ENCODE data around the gene SEBOX.
A peak's percentile ranks its signal among the peaks of the same experiment; 100 is the strongest.
"Not testable (repeated sequence)": the region's sequence is repeated elsewhere in the genome, so short reads cannot be mapped to it uniquely, and the experiment has no call there.

Gene SEBOX

DNA sequence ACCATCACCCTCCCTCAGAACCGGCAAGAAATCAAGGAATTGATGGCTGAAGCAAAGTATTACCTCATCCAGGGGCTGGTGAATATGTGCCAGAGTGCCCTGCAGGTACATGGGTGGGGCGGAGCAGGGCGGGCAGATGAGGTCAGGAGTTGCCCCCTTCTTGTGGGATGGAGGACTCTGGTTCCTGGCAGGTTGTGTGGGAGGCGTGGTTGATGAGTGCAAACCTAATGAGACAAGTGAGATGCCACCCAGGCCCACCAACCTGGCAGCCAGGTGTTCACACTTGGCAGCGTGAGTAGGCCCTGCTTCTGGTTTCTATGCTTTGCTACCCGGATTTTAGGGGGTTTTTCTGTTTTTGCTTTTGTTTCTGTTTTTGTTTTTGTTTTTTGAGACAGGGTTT lies 24.6 kb downstream of the SEBOX start:
- DNase-seq (ENCODE audit: low spot score), result no peak

DNA sequence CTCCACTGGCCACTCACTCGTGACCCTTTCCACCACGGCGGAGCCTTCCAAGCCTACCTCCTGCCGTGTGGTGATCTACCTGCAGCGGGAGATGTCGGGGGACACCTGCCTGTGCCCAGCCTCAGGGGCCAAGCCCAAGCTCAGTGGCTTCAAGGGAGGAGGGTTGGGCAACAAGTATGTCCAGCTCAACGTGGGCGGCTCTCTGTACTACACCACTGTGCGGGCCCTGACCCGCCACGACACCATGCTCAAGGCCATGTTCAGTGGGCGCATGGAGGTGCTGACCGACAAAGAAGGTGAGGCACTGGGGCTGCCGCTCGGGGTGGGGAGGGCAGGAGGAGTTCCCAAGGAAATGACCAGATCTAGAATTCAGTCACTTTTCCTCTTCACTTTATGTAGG lies 25.6 kb downstream of the SEBOX start:
- no peak for DNase-seq (ENCODE audit: low spot score)

DNA sequence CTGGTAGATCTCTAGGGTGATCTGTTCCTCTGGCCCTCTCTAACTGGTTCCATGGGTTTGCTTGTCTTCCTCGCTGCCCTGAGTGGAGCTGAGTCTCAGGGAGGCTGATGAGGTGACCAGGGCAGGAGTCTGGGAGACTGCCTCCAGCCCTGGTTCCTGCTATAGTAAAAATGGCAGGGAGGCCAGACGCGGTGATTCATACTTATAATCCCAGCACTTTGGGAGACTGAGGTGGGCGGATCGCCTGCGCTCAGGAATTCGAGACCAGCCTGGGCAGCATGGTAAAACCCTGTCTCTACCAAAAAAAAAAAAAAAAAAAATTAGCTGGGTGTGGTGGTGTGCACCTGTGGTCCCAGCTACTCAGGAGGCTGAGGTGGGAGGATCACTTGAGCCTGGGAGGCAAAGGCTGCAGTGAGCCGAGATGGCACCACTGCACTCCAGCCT lies 26.2 kb downstream of the SEBOX start:
- not testable (repeated sequence) for DNase-seq (ENCODE audit: low spot score)

DNA sequence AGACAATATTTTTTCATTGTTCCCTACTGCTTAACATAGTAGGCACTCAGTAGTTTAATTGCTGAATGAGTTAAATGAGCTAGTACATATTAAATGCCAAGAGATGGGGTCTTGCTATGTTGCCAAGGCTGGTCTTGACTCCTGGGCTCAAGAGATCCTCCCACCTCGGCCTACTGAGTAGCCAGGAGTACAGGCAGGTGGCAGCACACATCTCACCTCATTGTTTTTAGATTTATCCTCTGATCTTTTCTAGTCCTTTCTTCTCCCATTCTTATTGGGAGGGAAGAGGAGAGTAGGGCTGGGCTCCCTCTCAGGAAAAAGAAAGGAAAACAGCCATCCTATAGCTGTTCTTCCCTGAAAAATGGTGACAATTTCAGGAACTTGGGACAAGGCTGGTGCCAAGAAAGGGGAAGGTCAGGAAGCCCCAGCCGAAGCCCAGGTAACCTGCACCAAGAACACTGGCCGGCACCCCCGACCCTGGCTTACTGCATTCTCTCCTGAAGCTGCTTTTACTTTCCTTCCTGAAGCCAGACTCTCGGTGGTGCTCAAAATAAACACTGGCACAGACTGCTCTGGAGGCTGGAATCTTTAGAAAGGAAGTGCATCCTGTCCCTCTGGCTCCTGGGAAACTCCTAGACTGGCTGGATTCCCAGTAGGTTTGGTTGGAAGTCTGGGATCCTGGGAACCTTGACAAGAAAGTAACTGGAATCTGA lies 26.8 kb downstream of the SEBOX start:
- DNase-seq (ENCODE audit: low spot score), result no peak

DNA sequence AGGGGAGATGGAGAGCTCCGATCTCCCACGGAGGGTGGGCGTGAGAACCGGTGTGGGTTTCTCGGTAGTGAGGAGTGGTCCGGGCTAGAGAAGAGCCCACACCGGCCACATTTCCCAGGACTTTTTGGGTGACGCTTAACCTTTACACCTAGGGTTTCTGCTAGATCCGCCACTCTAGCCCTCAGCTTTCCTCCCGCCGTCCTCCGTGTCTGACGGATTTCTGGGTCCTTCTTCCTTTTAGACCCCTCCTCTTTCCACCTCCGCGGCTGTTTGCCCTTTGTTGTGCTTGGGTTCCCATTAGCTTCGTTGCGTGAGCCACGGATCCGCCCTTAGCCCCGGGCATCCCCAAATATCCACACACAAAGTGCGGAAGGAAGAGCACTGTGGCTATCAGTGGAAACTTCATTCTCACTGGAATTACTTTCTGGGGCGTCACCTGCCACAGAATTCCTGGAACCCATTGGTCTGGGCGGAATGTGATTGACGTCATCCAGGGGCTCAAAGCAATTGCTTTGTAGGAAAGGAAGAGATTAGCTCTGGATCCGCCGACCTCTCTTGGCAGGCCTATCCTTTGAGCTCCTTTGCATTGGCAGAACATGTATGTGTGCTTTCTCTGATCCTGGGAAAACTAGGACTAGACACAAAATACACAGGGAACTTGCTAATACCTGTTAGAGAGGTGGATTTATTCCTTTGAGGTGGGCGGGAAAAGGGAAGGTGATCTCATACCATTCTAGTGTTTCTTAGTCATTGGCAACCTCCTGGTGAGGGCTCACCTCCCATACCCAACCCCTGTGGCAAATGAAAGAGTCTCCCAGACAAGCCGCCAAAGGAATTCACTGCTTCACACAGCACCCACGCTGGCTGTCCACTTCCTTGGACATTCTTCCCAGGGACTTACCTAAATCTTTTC lies 28.8 kb downstream of the SEBOX start:
- DNase-seq (ENCODE audit: low spot score), result peak; percentile 58

DNA sequence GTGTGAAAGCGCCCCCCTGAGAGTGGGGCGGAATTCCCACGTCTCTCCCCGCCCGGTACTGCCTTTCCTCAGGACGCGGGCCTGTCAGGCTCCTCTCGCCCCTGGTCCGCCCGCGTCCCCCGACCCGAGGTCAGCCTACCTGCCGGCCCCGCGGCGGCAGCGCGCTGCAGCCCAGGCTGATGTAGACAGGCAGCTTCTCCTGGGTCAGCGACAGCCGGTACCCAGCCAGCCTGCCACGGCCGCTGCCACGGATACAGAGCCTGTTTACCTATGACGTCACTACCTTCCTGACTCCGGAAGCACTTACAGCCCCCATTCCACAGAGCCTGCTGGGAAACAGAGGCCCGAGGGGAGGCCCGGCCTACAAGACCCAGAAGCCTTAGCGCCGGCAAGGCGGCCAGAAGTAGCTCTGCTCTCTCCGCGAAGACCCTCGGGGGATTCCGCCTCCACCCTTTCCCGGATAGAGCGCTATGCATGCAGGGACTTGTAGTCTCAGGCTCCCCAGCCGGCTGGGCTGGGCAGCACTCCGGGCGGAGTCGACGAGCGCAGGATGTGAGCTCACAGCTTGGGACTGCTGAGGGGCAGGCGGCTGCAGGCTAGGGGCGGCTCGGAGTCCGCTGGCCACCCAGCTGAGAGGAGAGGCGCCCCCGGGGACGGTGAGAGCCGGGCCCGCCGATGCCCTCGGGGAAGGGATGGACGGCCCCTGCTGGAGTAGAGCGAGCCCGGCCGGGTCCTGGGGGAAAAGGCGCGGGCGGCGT lies 29.6 kb downstream of the SEBOX start, which contains the start of the genes IFT20 and TNFAIP1:
Gene IFT20, minus strand, starts transcription at position 272 of the 758 bp plus-strand sequence. CDS start 3,487 bp downstream, outside the sequence.
Gene TNFAIP1, plus strand, starts transcription at position 561 of the 758 bp plus-strand sequence. CDS start 3,761 bp downstream, outside the sequence.
- DNase-seq (ENCODE audit: low spot score), result peak; percentile 87

DNA sequence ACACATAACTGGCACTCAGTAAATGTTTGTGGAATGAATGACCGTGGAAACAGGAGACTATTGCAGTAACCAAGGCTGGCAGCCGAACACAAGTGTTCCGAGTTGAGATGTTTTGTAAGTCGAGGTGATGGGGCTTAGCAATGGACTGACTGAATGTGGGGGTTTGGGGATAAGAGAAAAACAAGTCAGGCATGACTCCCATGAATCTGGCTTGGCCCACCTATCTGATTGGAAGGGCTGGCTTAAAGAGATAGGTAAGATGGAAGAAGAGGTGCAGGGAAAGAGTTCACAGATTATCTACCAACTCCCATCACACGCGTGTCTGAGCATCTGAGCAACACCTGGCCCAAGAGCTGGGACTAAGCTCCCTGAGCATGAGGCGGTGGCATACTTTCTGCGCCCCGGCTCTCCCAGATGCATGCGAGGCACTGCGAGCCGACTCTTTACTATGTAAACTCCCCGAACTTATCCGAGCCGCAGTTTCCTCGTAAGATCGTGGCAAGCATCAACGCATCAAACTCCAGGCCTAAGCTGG lies 30.3 kb downstream of the SEBOX start:
- DNase-seq (ENCODE audit: low spot score), result no peak

DNA sequence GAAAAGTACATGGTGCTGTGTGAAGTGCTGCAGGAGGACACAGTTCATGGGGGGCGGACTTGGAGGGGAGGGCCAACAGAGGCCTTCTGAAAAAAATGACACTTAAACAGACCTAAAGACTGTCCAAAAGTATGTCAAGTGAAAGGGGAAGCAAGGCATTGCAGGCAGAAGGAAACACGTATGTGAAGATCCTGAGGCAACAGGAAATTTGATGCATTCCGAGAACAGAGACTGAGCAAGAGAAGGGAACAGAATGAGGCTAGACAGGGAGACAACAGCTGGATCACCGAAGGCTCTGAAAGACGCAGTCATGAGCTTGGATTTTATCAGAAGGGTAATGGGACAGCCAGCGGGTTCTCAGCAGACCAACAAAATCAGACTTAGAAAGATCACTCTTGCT lies 30.8 kb downstream of the SEBOX start:
- no peak for DNase-seq (ENCODE audit: low spot score)

DNA sequence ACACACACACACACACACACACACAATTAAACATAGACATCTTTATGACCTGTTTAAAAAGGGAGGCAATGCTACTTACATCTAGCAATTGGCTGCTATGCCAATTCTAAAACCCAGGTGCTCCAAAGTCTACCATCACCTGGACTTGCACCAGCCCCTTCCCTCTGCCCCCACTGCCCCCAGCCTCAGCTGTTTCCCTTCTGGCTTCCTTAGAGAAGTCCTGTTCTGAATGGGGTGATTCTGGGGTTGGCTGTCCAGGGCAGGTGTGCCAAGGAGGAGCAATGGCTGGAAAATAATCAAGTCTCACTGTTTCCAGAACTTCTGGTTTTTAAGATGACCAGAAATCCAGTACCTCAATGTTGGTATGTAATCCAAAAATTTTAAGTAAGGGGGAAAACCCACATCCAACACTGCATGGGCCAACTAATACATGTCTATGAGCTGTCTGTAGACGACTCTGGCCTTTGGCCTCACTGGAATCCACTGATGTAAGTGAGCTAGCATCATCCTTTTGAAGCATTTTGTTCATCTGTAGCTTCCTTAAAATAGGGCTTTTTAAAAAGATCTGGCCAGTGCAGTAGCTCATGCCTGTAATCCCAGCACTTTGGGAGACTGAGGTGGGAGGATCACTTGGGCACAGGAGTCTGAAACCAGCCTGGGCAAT lies 31.8 kb downstream of the SEBOX start:
- DNase-seq (ENCODE audit: low spot score), result no peak

DNA sequence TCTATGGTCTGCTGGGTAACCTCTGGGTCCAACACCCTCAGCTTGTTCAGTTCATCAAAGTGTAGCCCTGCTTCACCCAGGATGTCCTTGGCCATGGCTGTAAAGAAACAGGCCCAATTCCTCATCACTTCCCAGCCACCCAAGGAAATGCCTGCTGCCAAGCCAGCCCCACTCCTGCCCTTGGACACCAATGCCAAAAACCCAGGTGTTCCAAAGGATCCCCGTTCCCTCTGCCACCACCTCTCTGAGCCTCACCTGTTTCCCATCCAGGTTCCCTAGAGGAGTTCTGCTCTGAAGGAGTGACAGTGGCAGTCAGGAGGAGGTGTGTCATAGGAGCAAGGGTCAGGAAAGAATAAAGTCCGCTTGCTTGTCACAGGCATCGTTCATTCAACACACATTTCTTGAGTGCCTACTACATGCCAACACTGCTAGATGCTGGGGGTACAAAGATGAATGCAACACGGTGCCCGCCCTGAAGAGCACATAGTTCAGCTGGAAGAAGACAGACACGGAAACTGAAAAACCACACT lies 33.0 kb downstream of the SEBOX start:
- no peak for DNase-seq (ENCODE audit: low spot score)

DNA sequence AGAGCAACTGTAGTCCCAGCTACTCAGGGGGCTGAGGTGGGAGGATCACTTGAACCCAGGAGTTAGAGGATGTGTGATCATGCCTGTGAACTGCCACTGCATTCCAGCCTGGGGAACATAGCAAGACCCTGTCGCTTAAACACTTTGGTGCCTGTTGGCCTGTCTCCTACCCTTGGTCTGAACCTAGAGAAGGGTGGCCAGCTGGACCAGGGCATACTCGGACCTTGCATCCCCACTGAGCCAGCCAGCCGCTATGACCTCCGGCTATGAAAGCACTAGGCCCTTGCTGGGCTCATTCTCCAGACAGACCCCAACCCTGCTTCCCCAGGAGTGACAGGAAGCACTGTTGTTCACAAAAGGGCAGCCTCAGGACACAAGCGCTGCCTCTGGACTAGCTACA lies 34.3 kb downstream of the SEBOX start:
- DNase-seq (ENCODE audit: low spot score), result no peak

DNA sequence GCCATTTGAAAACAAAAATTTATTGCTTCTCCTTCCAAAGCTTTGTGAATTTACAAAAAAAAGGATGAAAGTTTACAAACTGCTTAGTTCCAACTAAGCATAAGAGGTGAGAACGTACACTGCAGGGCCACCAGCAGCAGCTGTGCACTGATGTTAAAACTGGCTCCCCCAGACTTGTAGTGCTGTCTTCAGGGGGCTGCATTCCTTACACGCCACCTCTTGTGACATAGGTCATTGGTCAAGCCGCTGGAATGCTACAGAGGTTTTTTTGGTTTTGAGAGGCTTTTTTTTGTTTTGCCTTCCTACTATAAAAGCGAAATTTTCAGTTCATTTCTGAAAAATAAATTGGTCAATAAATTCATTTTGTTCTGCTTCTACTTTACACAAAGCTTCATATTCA lies 36.7 kb downstream of the SEBOX start:
- DNase-seq (ENCODE audit: low spot score), result no peak

DNA sequence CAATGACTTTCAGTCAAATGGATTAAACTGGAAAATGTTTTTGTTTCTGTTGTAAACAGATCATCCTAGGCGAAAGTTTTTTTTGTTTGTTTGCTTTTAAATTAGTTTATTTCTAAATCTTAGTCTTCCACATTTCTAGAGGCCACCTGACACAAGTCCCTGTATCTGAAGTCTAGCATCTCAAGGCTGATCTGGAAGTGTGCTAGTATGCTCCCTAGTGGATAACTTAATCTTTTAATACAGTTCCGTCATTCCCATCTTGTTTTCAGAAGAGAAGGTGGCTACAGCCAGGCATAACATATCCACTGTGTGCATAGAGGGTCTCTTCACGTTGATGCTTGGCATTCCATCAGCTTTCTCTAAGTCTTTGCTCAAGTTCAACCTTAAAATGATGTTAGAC lies 37.3 kb downstream of the SEBOX start:
- no peak for DNase-seq (ENCODE audit: low spot score)

DNA sequence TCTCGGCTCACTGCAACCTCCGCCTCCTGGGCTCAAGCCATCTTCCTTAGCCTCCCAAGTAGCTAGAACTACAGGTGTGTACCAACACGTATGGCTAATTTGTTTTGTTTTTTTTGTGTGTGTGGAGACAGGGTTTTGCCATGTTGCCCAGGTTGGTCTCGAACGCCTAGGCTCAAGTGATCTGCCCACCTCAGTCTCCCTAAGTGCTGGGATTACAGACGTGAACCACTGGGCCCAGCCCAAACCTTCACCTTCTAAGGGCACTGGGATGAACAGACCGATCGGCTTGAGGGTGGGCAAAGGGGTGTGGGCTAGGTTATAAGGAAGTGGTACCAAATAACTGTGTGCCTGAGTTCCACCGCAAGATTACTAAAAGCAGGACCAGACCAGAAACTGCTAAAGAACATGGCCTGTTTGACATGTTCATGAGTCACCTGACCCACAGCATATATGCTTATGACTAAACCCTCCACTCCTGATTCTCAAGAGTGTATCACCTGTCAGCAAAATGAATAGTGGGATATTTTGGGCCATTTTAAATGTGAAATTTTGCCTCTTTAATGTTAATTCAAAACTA lies 37.9 kb downstream of the SEBOX start:
- DNase-seq (ENCODE audit: low spot score), result no peak

DNA sequence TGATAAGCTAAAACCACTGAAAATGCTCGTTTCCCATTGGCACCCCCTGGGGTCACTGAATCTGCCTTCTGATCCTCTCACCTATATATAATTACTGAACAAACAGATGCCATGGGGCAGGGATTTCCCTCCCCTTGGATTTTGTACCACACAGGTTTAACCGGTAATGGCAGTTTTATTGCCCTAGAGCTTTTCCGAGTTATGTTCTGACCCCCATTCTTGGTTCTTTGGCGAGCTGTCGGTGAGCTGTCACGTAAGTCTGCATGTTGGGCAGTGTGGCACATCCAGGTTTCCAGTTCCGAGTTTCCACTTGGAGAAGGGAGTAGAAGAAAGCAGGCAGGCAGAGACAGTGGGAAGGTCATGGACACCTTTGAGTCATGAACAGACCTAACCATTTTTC lies 38.9 kb downstream of the SEBOX start:
- DNase-seq (ENCODE audit: low spot score), result no peak

DNA sequence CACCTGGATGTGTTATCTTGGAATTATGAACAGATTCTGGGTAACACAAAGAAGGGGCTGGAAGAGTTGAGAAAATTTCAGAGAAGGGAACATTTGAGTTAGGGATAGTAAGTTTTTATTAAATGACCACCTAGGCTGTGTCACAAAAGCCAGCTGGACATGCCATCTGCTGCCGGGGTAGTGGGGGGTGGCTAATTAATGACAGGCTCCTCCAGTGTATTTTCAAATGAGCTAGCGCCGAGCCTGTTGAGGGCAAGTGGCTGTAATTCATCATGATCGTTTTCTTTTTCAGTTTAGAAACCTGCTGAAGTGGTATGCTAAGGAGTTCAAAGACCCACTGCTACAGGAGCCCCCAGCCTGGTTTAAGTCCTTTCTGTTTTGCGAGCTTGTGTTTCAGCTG lies 39.8 kb downstream of the SEBOX start:
- DNase-seq (ENCODE audit: low spot score), result no peak

DNA sequence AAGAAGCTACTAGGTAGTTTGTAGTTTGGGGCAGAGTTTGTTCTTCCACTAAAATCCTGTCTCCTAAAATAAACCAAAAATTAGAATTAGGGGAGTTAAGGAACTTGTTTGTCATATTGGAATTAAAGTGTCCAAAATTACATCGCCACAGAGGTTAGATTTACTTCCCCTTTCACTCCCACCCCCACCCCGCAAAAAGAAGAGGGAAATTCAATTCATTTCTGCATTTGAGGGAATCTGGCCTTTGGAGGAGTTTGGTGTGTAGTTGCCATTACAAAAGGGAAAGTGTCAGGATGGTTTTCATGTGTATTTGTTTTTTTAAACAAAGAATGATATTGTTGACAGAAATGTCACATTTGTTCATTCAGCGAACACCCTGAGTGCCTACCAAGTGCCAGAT lies 40.2 kb downstream of the SEBOX start:
- DNase-seq (ENCODE audit: low spot score), result no peak

DNA sequence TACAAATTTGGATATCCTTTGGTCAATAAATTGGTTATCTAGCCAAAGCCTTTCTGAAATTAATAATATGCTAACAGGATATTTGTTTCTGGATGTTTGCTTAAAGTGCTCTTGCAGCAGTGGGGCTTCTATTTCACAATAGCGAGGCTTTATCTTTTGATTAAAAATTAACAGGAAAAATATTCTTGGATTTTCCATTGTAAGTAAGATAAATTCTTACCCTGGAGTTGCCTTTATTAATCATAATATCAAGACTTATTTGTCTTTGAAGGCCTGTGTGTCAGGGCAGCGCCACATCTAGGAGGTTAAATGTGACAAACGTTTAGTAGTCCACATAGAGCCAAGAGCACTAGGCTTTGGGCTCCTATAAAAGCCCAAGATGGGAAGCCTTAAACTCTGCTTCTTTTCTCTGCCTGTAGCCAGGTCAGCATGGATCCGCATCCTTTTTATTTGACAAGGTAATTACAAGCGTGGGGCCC lies 40.7 kb downstream of the SEBOX start:
- DNase-seq (ENCODE audit: low spot score), result no peak

DNA sequence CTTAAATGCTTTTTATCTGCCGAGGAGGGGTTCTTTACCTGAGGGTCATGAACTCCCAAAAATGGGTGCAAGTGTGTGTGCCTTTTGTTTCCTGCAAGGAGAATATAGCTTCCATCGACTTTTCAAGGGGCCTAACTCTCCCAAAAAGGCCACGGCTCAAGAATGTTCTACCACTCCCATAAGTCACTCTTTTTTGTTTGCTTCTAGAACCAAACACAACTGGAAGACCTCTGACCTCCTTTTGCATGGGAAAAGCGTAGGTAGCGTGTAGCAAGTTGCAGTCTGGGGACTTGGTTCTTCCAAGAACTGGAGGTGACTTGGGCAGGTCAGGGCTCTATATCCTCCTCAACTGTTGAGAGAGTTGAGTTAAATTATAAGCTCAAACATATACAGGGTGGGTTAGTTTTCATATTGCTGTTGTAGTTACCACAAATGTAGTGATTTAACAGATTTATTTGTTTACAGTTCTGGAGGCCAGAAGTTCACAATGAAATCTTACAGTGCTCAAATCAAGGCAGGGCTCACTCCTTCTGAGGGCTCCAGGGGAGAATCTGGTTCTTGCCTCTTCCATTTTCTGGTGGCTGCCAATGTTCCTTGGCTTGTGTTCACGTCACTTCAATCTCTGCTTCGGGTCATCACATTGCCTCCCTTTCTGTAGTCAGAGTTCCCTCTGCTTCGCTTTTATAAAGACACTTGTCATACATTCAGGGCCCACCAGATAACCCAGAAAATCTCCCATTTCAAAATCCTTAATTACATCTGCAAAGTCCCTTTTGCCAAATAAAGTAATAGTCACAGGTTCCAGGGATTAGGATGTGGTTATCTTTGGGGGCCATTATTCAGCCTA lies 44.6 kb downstream of the SEBOX start:
- DNase-seq (ENCODE audit: low spot score), result no peak

DNA sequence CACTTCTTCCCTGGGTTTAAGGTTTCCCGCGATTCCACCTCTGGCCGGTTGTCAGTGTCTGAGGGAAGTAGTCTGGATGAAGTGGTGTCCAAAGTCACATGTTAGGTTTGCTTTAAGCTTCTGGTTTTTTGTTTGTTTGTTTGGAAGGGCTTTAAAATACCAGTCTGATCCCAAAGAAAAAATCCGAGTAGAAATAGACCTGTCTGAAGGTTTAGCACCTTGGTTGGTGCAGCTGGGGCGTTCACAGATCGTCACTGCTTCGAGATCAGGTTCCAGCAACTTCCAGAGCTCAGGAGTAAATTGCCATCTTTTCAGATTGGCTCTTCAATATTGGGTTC lies 45.4 kb downstream of the SEBOX start:
- no peak for DNase-seq (ENCODE audit: low spot score)
